GM12878 (cell line): ENCODE data around the gene GIGYF2. TPM values are rescaled to one million over a fixed set of nuclear protein-coding genes. Genes with fewer than 3 reads are reported as not detected.

ENCODE experiments used
- ATAC-seq: fragments of 200-7000 bp; cut with Tn5 transposase; 3 replicates; pipeline ENCODE4 v1.9.1; 2020; ENCODE audit warnings: mild to moderate bottlenecking, moderate library complexity
- BruUV-seq: library from RNA; stranded (reverse); fragments of 400-500 nt; replicated peaks from 2 replicates; lab custom pipeline; 2021; lab: Mats Ljungman, UMichigan
- CTCF ChIA-PET: fragments of 300-600 bp; sonication (Branson Sonifier 250); formaldehyde crosslinking; extraction: SDS; loops from one replicate; lab custom pipeline; 2021; ENCODE audit warnings: inconsistent platforms; lab: Yijun Ruan, JAX
- POLR2A ChIA-PET: fragments of 350-600 bp; formaldehyde crosslinking; extraction: SDS; loops from one replicate; lab custom pipeline; 2021; ENCODE audit warnings: inconsistent platforms; lab: Charles Lee
- RAD21 ChIA-PET: fragments of 300-600 bp; sonication (Branson Sonifier 250); formaldehyde crosslinking; loops from one replicate; lab custom pipeline; 2023; ENCODE audit warnings: antibody characterized with exemption; ENCODE audit not compliant: unreplicated experiment; lab: Charles Lee
- SMC1A ChIA-PET: fragments of 300-600 bp; sonication (Branson Sonifier 250); formaldehyde crosslinking; loops from one replicate; lab custom pipeline; 2023; ENCODE audit not compliant: unreplicated experiment, uncharacterized antibody; lab: Charles Lee
- DNase-seq: peaks from one replicate; pipeline ENCODE4 v3.0.0-alpha.2; 2011; ENCODE audit warnings: low read depth, low spot score
- FAIRE-seq: peaks from 3 replicates; lab custom pipeline; 2011; peaks lifted over from hg19 to GRCh38; lab: Jason Lieb, UNC
- H2AFZ ChIP-seq: 2 replicates; pipeline ENCODE4 v1.6.0; 2011; ENCODE audit warnings: low read depth, low read length, control low read depth; ENCODE audit not compliant: control insufficient read depth
- H3K27ac ChIP-seq: 2 replicates; pipeline ENCODE4 v1.5.1; 2011; ENCODE audit warnings: control low read depth; ENCODE audit not compliant: control insufficient read depth, insufficient read depth
- H3K27me3 ChIP-seq, 2 experiments: replicated peaks in 1 of 2; 2 replicates each; pipeline versions ENCODE4 v1.6.0 to v1.6.1; 2011; ENCODE audit warnings: low read length in 1 of 2; ENCODE audit not compliant: control insufficient read depth in 2 of 2, insufficient read depth in 2 of 2
- H3K36me3 ChIP-seq, 2 experiments: 2 replicates each; pipeline ENCODE4 v1.5.1; 2011; ENCODE audit warnings: low read length in 1 of 2; ENCODE audit not compliant: control insufficient read depth in 2 of 2, insufficient read depth in 2 of 2
- H3K4me1 ChIP-seq: 2 replicates; pipeline ENCODE4 v1.6.1; 2011; ENCODE audit warnings: mild to moderate bottlenecking, low read length, moderate library complexity, mixed read lengths; ENCODE audit not compliant: control insufficient read depth, insufficient read depth
- H3K4me2 ChIP-seq: 2 replicates; pipeline ENCODE4 v1.6.0; 2011; ENCODE audit warnings: control low read depth; ENCODE audit not compliant: control insufficient read depth, insufficient read depth
- H3K4me3 ChIP-seq: fragments of 200-600 bp; sonication (generic); 2 replicates; pipeline ENCODE4 v1.5.1; 2016
- H3K79me2 ChIP-seq: 2 replicates; pipeline ENCODE4 v1.6.0; 2011; ENCODE audit warnings: low read length; ENCODE audit not compliant: control insufficient read depth, insufficient read depth
- H3K9ac ChIP-seq: 2 replicates; pipeline ENCODE4 v1.8.0; 2011; ENCODE audit warnings: low read length, control low read depth, mixed read lengths; ENCODE audit not compliant: control insufficient read depth, insufficient read depth
- H3K9me3 ChIP-seq: replicated peaks from 3 replicates; pipeline ENCODE4 v1.5.1; 2011; ENCODE audit warnings: mild to moderate bottlenecking, low read length; ENCODE audit not compliant: control insufficient read depth, insufficient read depth
- H4K20me1 ChIP-seq: 2 replicates; pipeline ENCODE4 v1.6.0; 2011; ENCODE audit not compliant: control insufficient read depth, insufficient read depth
- CHD2 ChIP-seq: IDR thresholded peaks from 2 replicates; pipeline ENCODE4 v1.6.1; 2011; ENCODE audit warnings: low read depth, low read length, improper control_type of control experiment, borderline replicate concordance
- EP300 ChIP-seq, 2 experiments: fragments of 150-350 bp in 1 of 2; IDR thresholded peaks; 2 replicates each; pipeline ENCODE4 v1.6.1; 2011 to 2012; ENCODE audit warnings: low read depth in 2 of 2, low read length in 2 of 2, borderline replicate concordance in 1 of 2, improper control_type of control experiment in 1 of 2, inconsistent platforms in 1 of 2; ENCODE audit not compliant: control insufficient read depth in 1 of 2
- MXI1 ChIP-seq: fragments of 150-350 bp; IDR thresholded peaks from 2 replicates; pipeline ENCODE4 v1.6.1; 2011; ENCODE audit warnings: low read depth, mild to moderate bottlenecking, inconsistent platforms, low read length, improper control_type of control experiment
- POLR2AphosphoS5 ChIP-seq: IDR thresholded peaks from 2 replicates; pipeline ENCODE4 v1.6.1; 2011; ENCODE audit warnings: mild to moderate bottlenecking, low read length, inconsistent platforms
- RBBP5 ChIP-seq: fragments of 200-600 bp; sonication (generic); conservative IDR thresholded peaks from 2 replicates; pipeline ENCODE4 v1.6.1; 2016
- SP1 ChIP-seq: IDR thresholded peaks from one replicate; pipeline ENCODE4 v1.6.1; 2011; ENCODE audit warnings: low read depth, low read length
- SREBF1 ChIP-seq: IDR thresholded peaks from 2 replicates; pipeline ENCODE4 v1.6.1; 2012; ENCODE audit warnings: mild to moderate bottlenecking, low read length
- TBL1XR1 ChIP-seq: IDR thresholded peaks from 2 replicates; pipeline ENCODE4 v1.6.1; 2012; ENCODE audit warnings: low read depth, low read length, improper control_type of control experiment
- ZBTB40 ChIP-seq: fragments of 450-650 bp; IDR thresholded peaks from 2 replicates; pipeline ENCODE4 v1.6.1; 2016; ENCODE audit warnings: mild to moderate bottlenecking, moderate library complexity, borderline replicate concordance
- WGBS: methylation state at CpG from one replicate; pipeline ENCODE4 v1.1.6; 2016; ENCODE audit warnings: low lambda C conversion rate; ENCODE audit not compliant: insufficient replicate concordance, insufficient coverage; ENCODE audit errors: missing lambda C conversion rate; 5-methylcytosine and 5-hydroxymethylcytosine counted together
- in situ Hi-C: fragments of 300-500 bp; cut with MboI; formaldehyde crosslinking; loops from 9 replicates; pipeline ENCODE4 v1.14.3; 2018; ENCODE audit warnings: mixed read lengths
- intact Hi-C: fragments of 100-400 bp; cut with micrococcal nuclease; formaldehyde crosslinking; loops from one replicate; pipeline ENCODE4 v1.14.2; 2022; ENCODE audit not compliant: unreplicated experiment
- polyA plus RNA-seq, 11 experiments: library from polyadenylated mRNA; depleted of rRNA in 4 of 11; unstranded in 6 of 11; stranded (reverse) in 5 of 11; fragments of >200 nt; fragmentation: Nextera tagmentation in 4 of 11; fragmentation: Illumina TruSeq in 1 of 11; extraction: Ambion mirVana in 4 of 11; extraction: Trizol in 1 of 11; gene quantifications; 1 replicate in 1 of 11; 2 replicates in 10 of 11; pipeline versions ENCODE4 v1.2.1 to v1.2.3, GENCODE V29; 2011 to 2016; ENCODE audit warnings: inconsistent platforms in 2 of 11, missing spikeins in 2 of 11, low read depth in 1 of 11
- total RNA-seq, 4 experiments: library from RNA; depleted of rRNA in 3 of 4; stranded (reverse); fragments of >200 nt in 3 of 4; fragmentation: Illumina TruSeq in 1 of 4; extraction: Trizol in 1 of 4; gene quantifications; 2 replicates each; pipeline versions ENCODE4 v1.2.1 to v1.2.3, GENCODE V29; 2013 to 2021
- TF ChIP-seq, protein P1 (sequence below): IDR thresholded peaks from 2 replicates; pipeline ENCODE4 v1.6.1; 2012; ENCODE audit warnings: mild to moderate bottlenecking, low read depth, low read length

GIGYF2 gene
- total and polyA plus RNA-seq, 10 of the 15 experiments (the other 5 are each of a cell fraction or from before 2014, with no cell fraction given), result 12.2 to 47.2 (median 39.0) TPM

DNA sequence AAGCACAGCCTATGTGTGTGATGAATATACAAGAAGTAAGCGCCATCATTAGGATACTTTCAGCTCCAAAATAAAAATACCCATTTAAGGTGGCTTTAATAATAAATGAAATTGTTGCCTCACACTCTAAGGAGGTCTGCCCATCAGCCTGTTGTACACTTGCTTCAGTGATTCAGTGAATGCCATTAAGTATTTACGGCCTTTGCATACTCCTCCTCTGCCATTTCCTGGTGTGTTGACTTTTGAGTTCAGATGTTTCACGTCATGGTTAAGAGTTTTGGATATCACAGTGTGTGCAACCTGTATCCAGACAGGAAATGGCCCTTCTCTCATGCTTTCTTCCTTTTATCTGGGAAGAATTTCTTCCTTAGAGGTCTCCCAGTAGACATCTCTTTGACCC, 134.4 kb downstream of the GIGYF2 start:
- intact Hi-C loops, result no loop called here
- no peak for TF ChIP-seq SREBF1
- TF ChIP-seq, protein P1, sequence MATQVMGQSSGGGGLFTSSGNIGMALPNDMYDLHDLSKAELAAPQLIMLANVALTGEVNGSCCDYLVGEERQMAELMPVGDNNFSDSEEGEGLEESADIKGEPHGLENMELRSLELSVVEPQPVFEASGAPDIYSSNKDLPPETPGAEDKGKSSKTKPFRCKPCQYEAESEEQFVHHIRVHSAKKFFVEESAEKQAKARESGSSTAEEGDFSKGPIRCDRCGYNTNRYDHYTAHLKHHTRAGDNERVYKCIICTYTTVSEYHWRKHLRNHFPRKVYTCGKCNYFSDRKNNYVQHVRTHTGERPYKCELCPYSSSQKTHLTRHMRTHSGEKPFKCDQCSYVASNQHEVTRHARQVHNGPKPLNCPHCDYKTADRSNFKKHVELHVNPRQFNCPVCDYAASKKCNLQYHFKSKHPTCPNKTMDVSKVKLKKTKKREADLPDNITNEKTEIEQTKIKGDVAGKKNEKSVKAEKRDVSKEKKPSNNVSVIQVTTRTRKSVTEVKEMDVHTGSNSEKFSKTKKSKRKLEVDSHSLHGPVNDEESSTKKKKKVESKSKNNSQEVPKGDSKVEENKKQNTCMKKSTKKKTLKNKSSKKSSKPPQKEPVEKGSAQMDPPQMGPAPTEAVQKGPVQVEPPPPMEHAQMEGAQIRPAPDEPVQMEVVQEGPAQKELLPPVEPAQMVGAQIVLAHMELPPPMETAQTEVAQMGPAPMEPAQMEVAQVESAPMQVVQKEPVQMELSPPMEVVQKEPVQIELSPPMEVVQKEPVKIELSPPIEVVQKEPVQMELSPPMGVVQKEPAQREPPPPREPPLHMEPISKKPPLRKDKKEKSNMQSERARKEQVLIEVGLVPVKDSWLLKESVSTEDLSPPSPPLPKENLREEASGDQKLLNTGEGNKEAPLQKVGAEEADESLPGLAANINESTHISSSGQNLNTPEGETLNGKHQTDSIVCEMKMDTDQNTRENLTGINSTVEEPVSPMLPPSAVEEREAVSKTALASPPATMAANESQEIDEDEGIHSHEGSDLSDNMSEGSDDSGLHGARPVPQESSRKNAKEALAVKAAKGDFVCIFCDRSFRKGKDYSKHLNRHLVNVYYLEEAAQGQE, result no peak
- TF ChIP-seq, all 136 proteins: peak for 0
- H3K27ac ChIP-seq, result no peak overlapping the region
- DNase-seq (no peak), FAIRE-seq (no peak), ATAC-seq (no peak)
- in situ Hi-C loops, result no loop called here
- H2AFZ ChIP-seq, result no peak overlapping the region
- SMC1A ChIA-PET, result no interaction called here
- H3K9me3 ChIP-seq, result no peaks in the 10 kb centered on the region
- 78% methylated on average over 3 of the region's 3 CpGs for WGBS
- no TSS peak for BruUV-seq
- CTCF ChIA-PET, result no interaction called here
- no peak overlapping the region for H3K4me2 ChIP-seq
- no peaks in the 10 kb centered on the region for H3K4me1 ChIP-seq
- RAD21 ChIA-PET, result no interaction called here
- H3K4me3 ChIP-seq, result no peak overlapping the region
- no peak overlapping the region for H3K9ac ChIP-seq
- H4K20me1 ChIP-seq, result no peaks in the 10 kb centered on the region
- POLR2A ChIA-PET, result no interaction called here
- peaks cover 6 to 24% of the 10 kb centered on the region in 2 experiments for H3K36me3 ChIP-seq
- no peaks in the 10 kb centered on the region for H3K79me2 ChIP-seq
- no peaks in the 10 kb centered on the region for H3K27me3 ChIP-seq

- Histone ChIP-seq H3K4me2 (no peak overlapping the region), H3K4me3 (no peak overlapping the region), H3K27ac (no peak overlapping the region), H3K9me3 (no peaks in the 10 kb centered on the region), H3K36me3 (peaks cover 8 to 31% of the 10 kb centered on the region in 2 experiments), H2AFZ (no peak overlapping the region), H3K79me2 (no peaks in the 10 kb centered on the region; the same call in 1 of the 2 replicates), H4K20me1 (no peaks in the 10 kb centered on the region), H3K4me1 (peaks cover 13% of the 10 kb centered on the region), H3K27me3 (no peaks in the 10 kb centered on the region), H3K9ac (no peak overlapping the region)
- CTCF ChIA-PET, result interaction anchor here (0.9 kb wide), 1 partner anchor 195 kb away, joined by 3 read pairs; no protein-coding TSS in a partner anchor
- in situ Hi-C loops (no loop called here), intact Hi-C loops (no loop called here)
- SMC1A ChIA-PET, result interaction anchor here (0.8 kb wide), 1 partner anchor 27 kb away, joined by 4 read pairs; no protein-coding TSS in a partner anchor
- POLR2A ChIA-PET, result interaction anchor here (0.7 kb wide), 2 partner anchors 10 to 545 kb away, joined by 3 read pairs; no protein-coding TSS in a partner anchor
- 100% methylated on average over 1 of the region's 1 CpG for WGBS
- RAD21 ChIA-PET, result no interaction called here
- DNase-seq (no peak), FAIRE-seq (no peak), ATAC-seq (no peak)
- no TSS peak for BruUV-seq
- TF ChIP-seq MXI1 (no peak), TBL1XR1 (no peak), SP1 (no peak), RBBP5 (no peak), CHD2 (no peak), EP300 (IDR thresholded peaks at IDR 0.05; ENCODE audit: borderline replicate concordance in 1 of 2, control insufficient read depth in 1 of 2, low read depth in 2 of 2, low read length in 2 of 2) (no peak), POLR2AphosphoS5 (no peak), ZBTB40 (no peak)
Observed at GRCh38 chr2:232833830-232834229, 136.7 kb downstream of the GIGYF2 start.
